GM19372 (cell line): ENCODE data around the gene LEFTY2.
"Not testable (repeated sequence)": the region's sequence is repeated elsewhere in the genome, so short reads cannot be mapped to it uniquely, and the experiment has no call there.

Source experiments
- ATAC-seq: cut with Tn5 transposase; IDR thresholded peaks from one replicate; pipeline ENCODE4 v1.9.1; 2021; ENCODE audit warnings: mild to moderate bottlenecking, low read depth, moderate library complexity; ENCODE audit not compliant: unreplicated experiment

Gene LEFTY2

GRCh38 chr1:225933072-225933471 is 7.9 kb downstream of the LEFTY2 start:
- no peak for ATAC-seq

- ATAC-seq = no peak
Observed at GRCh38 chr1:225931270-225932136, 9.5 kb downstream of the LEFTY2 start.

- ATAC-seq = no peak
Observed at GRCh38 chr1:225930566-225930965, 10.5 kb downstream of the LEFTY2 start.

GRCh38 chr1:225929462-225929861 is 11.6 kb downstream of the LEFTY2 start:
- ATAC-seq = not testable (repeated sequence)

GRCh38 chr1:225928186-225929175 is 12.5 kb downstream of the LEFTY2 start:
- no peak for ATAC-seq

- ATAC-seq = no peak
Observed at GRCh38 chr1:225926551-225927113, 14.4 kb downstream of the LEFTY2 start.

GRCh38 chr1:225923692-225924555 is 17.1 kb downstream of the LEFTY2 start, which contains the start of gene PYCR2:
TSS of gene PYCR2 (minus strand) at chr1:225924250. CDS start at chr1:225924110, 140 bp downstream.
- ATAC-seq = peak; percentile 97

GRCh38 chr1:225923381-225923691 is 17.7 kb downstream of the LEFTY2 start:
- no peak for ATAC-seq

GRCh38 chr1:225921734-225922709 is 19.0 kb downstream of the LEFTY2 start:
- ATAC-seq = no peak

- no peak for ATAC-seq
Observed at GRCh38 chr1:225919906-225920305, 21.1 kb downstream of the LEFTY2 start.

- no peak for ATAC-seq
Observed at GRCh38 chr1:225918280-225918679, 22.7 kb downstream of the LEFTY2 start.

GRCh38 chr1:225917536-225917935 is 23.5 kb downstream of the LEFTY2 start:
- ATAC-seq = no peak

- no peak for ATAC-seq
Observed at GRCh38 chr1:225917101-225917500, 23.9 kb downstream of the LEFTY2 start.

GRCh38 chr1:225915538-225915991 is 25.5 kb downstream of the LEFTY2 start:
- ATAC-seq = no peak

- ATAC-seq = no peak
Observed at GRCh38 chr1:225914947-225915346, 26.1 kb downstream of the LEFTY2 start.

- ATAC-seq = no peak
Observed at GRCh38 chr1:225914391-225914790, 26.6 kb downstream of the LEFTY2 start.

- ATAC-seq = peak; percentile 69
Observed at GRCh38 chr1:225911191-225912130, 29.6 kb downstream of the LEFTY2 start.

- ATAC-seq = no peak
Observed at GRCh38 chr1:225909477-225909876, 31.5 kb downstream of the LEFTY2 start.
